ENCODE results near the gene FAM184B. TPM values are rescaled to one million over a fixed set of nuclear protein-coding genes. Genes with fewer than 3 reads are reported as not detected.

The FAM184B gene
- total RNA-seq, 1 experiment from 2014 or later: 0.09 TPM

- Histone ChIP-seq H2AFZ (ENCODE audit: low read length) (no peak overlapping the region), H3K79me1 (ENCODE audit: insufficient read depth, low read depth, low read length, poor library complexity, severe bottlenecking) (no peaks in the 10 kb centered on the region), H2BK120ac (ENCODE audit: low read depth, low read length, poor library complexity, severe bottlenecking) (no peak overlapping the region), H3K23me2 (ENCODE audit: insufficient read length, low read depth, low read length, poor library complexity, severe bottlenecking) (no peaks in the 10 kb centered on the region), H2BK5ac (ENCODE audit: insufficient read length, low read length) (no peak overlapping the region), H4K20me1 (ENCODE audit: control insufficient read depth, insufficient read depth, insufficient read length) (no peaks in the 10 kb centered on the region), H3K9ac (ENCODE audit: extremely low read depth, insufficient read length, low read length) (no peak overlapping the region), H3K56ac (ENCODE audit: insufficient read length, low read depth, low read length) (no peak overlapping the region), H3K79me2 (ENCODE audit: insufficient read depth, low read length) (no peaks in the 10 kb centered on the region), H3K4ac (ENCODE audit: low read depth, low read length) (no peak overlapping the region), H2BK15ac (ENCODE audit: low read depth, low read length) (no peak overlapping the region), H3K27ac (ENCODE audit: insufficient read length, low read depth, low read length) (no peak overlapping the region), H4K5ac (ENCODE audit: insufficient read length, low read depth, low read length) (no peak overlapping the region), H3K4me2 (ENCODE audit: insufficient read depth, insufficient read length, low read length) (no peak overlapping the region), H3K14ac (ENCODE audit: insufficient read depth, low read length) (no peak overlapping the region), H3K9me3 (ENCODE audit: control insufficient read depth, low read depth, low read length) (no peaks in the 10 kb centered on the region), H3K23ac (ENCODE audit: insufficient read length, low read depth, low read length) (no peak overlapping the region), H3K27me3 (ENCODE audit: insufficient read depth, low read length) (no peaks in the 10 kb centered on the region), H4K8ac (replicated peaks; ENCODE audit: insufficient read length, low read depth, low read length) (no peak overlapping the region), H3T11ph (ENCODE audit: low read length) (no peak overlapping the region), H4K91ac (ENCODE audit: insufficient read length, low read depth, low read length) (no peak overlapping the region), H2BK12ac (ENCODE audit: insufficient read length, low read depth, low read length) (no peak overlapping the region), H2AK5ac (ENCODE audit: insufficient read length, low read length) (no peak overlapping the region), H3K4me1 (ENCODE audit: insufficient read depth, low read length) (no peaks in the 10 kb centered on the region), H3K18ac (ENCODE audit: insufficient read length, low read depth, low read length) (no peak overlapping the region), H2BK20ac (ENCODE audit: low read depth, low read length, poor library complexity, severe bottlenecking) (no peak overlapping the region)
- Mint-ChIP-seq H3K4me1 (peaks cover 0 to 3% of the 10 kb centered on the region in 2 experiments; a peak in 1 of 4 replicates), H3K36me3 (ENCODE audit: insufficient read depth in 1 of 3, low read depth in 3 of 3) (no peaks in the 10 kb centered on the region), H3K9me3 (no peaks in the 10 kb centered on the region), H3K27me3 (ENCODE audit: low read depth) (peaks cover 6% of the 10 kb centered on the region), H3K4me3 (no peak overlapping the region), H3K27ac (no peak overlapping the region)
- no peak for DNase-seq
- no peak for TF ChIP-seq CTCF (conservative IDR thresholded peaks at IDR 0.05)
- no CpG with 5 or more reads among the region's 8 CpGs for WGBS (ENCODE audit: extremely low coverage, insufficient read length, low lambda C conversion rate)
Measured at GRCh38 chr4:17709763-17710068, 71.7 kb downstream of the FAM184B start.
